Stimulated activated naive B cell treated with anti-CD40 and anti-IgM and Interleukin-4, amounts not matched to agents 10 μg/mL and 1 μg/mL and 100 μg/mL, for 72 hours (primary cell): Measurements from ENCODE around the gene CSE1L.
"Not testable (repeated sequence)": the region's sequence is repeated elsewhere in the genome, so short reads cannot be mapped to it uniquely, and the experiment has no call there.

Experiments used
- ATAC-seq, 2 donors: fragments of 150-1000 bp; cut with Tn5 transposase; replicated peaks; 2 replicates each; pipeline ENCODE4 v1.10.0; 2021; ENCODE audit warnings: moderate library complexity in 1 of 2
- DNase-seq: peaks from one replicate; pipeline ENCODE4 v3.0.0; 2021
- H3K27ac Mint-ChIP-seq: one replicate; pipeline ENCODE4 v1.8.0; 2022; ENCODE audit warnings: mild to moderate bottlenecking, mixed read lengths
- H3K27me3 Mint-ChIP-seq, 2 donors: one replicate each; pipeline ENCODE4 v1.8.0; 2022; ENCODE audit warnings: mixed read lengths in 2 of 2
- H3K36me3 Mint-ChIP-seq, 2 donors: one replicate each; pipeline ENCODE4 v1.8.0; 2022; ENCODE audit warnings: mixed read lengths in 2 of 2, mild to moderate bottlenecking in 1 of 2
- H3K4me1 Mint-ChIP-seq, 2 donors: one replicate each; pipeline ENCODE4 v1.8.0; 2022; ENCODE audit warnings: mixed read lengths in 2 of 2, mild to moderate bottlenecking in 1 of 2
- H3K4me3 Mint-ChIP-seq, 2 donors: one replicate each; pipeline ENCODE4 v1.8.0; 2022; ENCODE audit warnings: mild to moderate bottlenecking in 2 of 2, mixed read lengths in 2 of 2, moderate library complexity in 1 of 2
- H3K9me3 Mint-ChIP-seq, 2 donors: one replicate each; pipeline ENCODE4 v1.8.0; 2022; ENCODE audit warnings: mixed read lengths in 2 of 2, mild to moderate bottlenecking in 1 of 2

CSE1L gene, protein sequence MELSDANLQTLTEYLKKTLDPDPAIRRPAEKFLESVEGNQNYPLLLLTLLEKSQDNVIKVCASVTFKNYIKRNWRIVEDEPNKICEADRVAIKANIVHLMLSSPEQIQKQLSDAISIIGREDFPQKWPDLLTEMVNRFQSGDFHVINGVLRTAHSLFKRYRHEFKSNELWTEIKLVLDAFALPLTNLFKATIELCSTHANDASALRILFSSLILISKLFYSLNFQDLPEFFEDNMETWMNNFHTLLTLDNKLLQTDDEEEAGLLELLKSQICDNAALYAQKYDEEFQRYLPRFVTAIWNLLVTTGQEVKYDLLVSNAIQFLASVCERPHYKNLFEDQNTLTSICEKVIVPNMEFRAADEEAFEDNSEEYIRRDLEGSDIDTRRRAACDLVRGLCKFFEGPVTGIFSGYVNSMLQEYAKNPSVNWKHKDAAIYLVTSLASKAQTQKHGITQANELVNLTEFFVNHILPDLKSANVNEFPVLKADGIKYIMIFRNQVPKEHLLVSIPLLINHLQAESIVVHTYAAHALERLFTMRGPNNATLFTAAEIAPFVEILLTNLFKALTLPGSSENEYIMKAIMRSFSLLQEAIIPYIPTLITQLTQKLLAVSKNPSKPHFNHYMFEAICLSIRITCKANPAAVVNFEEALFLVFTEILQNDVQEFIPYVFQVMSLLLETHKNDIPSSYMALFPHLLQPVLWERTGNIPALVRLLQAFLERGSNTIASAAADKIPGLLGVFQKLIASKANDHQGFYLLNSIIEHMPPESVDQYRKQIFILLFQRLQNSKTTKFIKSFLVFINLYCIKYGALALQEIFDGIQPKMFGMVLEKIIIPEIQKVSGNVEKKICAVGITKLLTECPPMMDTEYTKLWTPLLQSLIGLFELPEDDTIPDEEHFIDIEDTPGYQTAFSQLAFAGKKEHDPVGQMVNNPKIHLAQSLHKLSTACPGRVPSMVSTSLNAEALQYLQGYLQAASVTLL

DNA sequence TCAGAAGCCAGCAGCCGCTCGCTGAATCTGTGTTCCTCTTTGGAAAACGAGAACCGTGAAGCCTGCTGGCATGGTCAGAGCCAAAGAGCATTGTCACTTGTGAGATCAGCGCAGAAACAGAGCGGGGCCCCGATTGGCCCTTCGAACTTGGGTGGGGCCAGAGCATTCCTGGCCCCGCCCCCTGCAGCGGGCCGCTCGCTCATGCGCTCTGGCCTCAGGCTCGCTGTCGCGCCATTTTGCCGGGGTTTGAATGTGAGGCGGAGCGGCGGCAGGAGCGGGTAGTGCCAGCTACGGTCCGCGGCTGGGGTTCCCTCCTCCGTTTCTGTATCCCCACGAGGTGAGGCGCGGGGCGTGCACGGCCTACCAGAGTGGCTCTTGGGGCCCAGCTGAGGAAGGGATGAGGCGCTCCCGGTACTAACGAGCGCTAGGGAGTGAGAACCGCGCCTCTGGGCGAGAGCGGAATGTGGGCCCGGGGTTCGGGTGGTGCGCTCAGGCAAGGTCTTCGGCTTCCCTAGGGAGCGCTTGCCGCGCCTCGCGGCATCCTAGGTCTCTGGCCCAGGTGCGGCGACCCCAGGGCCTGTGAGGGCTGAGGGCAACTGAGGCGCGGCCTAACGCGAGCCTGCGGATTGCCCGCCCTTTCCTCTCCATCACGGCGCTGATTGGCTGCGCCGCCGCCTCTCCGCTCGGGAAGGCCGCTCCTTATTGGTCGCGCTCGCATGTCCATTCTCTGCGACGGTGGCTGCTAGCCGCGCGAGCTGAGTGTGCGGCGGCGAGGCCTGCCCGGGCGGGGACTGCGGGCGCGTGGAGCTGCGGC, at the start of gene CSE1L:
TSS of gene CSE1L (plus strand) at position 226 of the 814 bp plus-strand sequence. CDS start 12,152 bp downstream, outside the sequence.
- ATAC-seq (peak; percentile 90 to 91), DNase-seq (peak; percentile 93)
- H3K4me3 Mint-ChIP-seq = peak within 1 kb of the TSS; percentile 99 to 100
- peaks cover 12 to 24% of the 10 kb centered on the region in 2 donors for H3K36me3 Mint-ChIP-seq
- peak within 1 kb of the TSS; percentile 100 for H3K27ac Mint-ChIP-seq
- H3K4me1 Mint-ChIP-seq = peaks cover 17 to 42% of the 10 kb centered on the region in 2 donors
- H3K27me3 Mint-ChIP-seq = no peaks in the 10 kb centered on the region
- no peaks in the 10 kb centered on the region for H3K9me3 Mint-ChIP-seq

DNA sequence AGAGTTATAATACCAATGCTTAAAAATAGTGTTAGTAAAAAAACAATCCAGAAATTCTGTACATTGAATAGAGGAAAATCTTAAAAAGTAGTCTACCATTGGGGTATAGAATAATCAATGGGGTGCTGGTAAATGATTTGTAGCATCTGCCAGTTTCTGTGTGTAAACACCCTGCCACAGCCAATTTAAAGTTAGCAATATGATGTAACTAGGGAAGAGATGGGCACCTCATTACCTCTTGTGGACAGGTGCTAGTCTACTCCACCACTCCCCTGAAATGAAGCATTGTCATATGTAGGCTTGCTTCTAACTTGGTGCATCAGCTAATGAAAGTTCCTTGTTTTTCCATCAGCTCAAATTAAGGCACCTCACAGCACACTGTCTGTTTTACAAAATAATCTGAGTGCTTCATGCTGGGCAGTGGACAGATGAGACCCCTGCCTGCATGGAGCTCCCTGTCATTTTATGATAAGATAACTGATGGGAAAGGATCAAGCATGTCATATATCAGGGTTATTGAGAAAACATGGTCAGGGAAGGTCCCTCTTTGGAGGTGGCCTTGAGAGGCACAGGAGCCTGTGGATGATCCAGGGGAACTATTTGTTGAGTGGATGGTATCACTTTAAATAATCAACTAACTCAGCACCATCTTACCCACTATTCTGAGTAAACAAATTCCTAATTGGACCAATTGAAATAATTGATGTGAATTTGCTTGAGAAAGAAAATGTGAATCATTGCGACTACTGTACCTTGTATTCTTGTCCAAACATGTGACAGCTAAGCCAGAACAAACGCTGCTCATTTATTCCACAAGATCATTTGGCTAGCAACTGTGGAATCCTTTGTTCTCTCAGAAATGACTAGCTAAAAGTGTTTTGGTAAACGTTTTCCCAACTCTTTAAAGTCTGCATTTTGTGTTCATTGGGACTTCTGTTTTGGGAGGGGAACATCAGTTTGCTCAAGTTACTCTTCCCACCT, 45.9 kb upstream of the CSE1L start:
- Mint-ChIP-seq H3K36me3 (peaks cover 27 to 38% of the 10 kb centered on the region in 2 donors), H3K27me3 (no peaks in the 10 kb centered on the region), H3K9me3 (no peaks in the 10 kb centered on the region), H3K4me1 (no peaks in the 10 kb centered on the region), H3K27ac (no peak overlapping the region), H3K4me3 (no peak overlapping the region)
- no peak for ATAC-seq
- DNase-seq = no peak

DNA sequence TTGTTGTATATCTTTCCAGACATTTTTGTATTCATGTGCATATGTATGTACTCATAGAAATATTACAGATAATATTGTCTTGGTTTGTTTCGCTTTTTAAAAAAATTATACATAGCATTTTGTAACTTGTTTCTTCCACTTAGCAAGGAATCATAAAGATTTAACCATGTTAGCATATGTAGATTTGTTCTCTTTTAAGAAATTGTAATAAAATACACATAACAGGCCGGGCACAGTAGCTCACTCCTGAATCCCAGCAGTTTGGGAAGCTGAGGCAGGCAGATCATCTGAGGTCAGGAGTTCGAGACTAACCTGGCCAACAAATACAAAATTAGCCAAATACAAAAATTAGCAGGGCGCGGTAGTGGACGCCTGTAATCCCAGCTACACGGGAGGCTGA, 44.4 kb upstream of the CSE1L start:
- Mint-ChIP-seq H3K27ac (no peak overlapping the region), H3K4me1 (no peaks in the 10 kb centered on the region), H3K27me3 (no peaks in the 10 kb centered on the region), H3K4me3 (no peak overlapping the region), H3K36me3 (peaks cover 27 to 39% of the 10 kb centered on the region in 2 donors), H3K9me3 (no peaks in the 10 kb centered on the region)
- ATAC-seq (no peak), DNase-seq (no peak)

DNA sequence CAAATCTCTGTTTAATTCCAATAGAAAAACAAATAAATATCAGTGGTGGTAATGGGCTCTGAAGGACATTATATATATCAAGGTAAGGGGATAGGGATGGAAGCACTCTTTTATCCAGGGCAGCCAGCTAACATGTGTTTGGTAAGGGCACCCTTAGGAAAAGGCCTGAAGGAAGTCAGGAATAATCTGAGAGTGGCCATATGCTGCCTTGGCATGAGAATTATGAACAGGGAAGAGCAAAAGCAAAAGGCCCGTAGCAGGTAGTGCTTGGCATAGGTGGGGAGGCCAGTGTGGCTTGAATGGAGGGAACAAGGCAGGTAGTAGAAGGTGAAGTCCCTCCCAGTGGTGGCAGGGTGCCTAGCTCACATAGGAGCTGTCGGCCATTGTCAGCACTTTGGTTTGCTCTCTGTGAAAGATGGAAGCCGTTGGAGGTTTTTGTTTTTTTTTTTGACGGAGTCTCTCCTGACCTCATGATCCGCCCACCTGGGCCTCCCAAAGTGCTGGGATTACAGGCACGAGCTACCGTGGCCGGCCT, 39.6 kb upstream of the CSE1L start:
- no peak overlapping the region for H3K4me3 Mint-ChIP-seq
- peak overlapping the region; percentile 14 for H3K27ac Mint-ChIP-seq
- no peaks in the 10 kb centered on the region for H3K4me1 Mint-ChIP-seq
- H3K9me3 Mint-ChIP-seq = no peaks in the 10 kb centered on the region
- peaks cover 10 to 35% of the 10 kb centered on the region in 2 donors for H3K36me3 Mint-ChIP-seq
- DNase-seq (no peak), ATAC-seq (no peak)
- H3K27me3 Mint-ChIP-seq = no peaks in the 10 kb centered on the region

DNA sequence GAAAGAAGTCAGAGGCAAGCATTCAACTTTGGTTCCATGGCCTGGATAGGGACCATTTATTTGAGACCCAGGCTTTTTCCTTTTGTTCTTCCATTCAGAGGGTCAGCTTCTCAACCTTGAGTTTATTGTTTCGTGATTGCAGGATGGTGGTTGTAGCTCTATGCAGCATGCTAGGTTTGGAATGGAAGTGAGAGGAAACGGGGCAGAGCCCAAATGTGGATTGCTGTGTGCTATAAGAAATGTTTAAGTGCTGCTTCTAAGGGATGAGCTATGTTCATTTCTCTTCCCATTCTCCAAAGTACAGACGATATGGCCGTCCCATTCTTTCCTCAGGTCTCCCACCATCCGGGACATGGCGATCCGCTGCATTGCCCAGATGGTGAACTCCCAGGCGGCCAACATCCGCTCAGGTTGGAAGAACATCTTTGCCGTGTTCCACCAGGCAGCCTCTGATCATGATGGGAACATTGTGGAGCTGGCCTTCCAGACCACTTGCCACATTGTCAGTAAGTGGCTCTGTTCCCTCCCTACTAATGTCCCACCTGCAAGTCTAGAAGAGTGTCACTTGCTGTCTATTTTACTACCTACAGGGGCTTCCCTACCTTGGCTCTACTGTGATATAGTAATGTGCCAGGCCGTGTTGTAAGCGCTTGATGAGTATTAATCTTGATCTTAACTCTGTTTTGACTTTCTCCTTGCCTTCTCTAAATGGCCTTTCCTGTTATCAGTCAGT, 36.0 kb upstream of the CSE1L start:
- peaks cover 27 to 59% of the 10 kb centered on the region in 2 donors for H3K36me3 Mint-ChIP-seq
- H3K4me3 Mint-ChIP-seq = no peak overlapping the region
- no peak overlapping the region for H3K27ac Mint-ChIP-seq
- H3K4me1 Mint-ChIP-seq = no peaks in the 10 kb centered on the region
- DNase-seq (no peak), ATAC-seq (no peak)
- H3K27me3 Mint-ChIP-seq = no peaks in the 10 kb centered on the region
- H3K9me3 Mint-ChIP-seq = no peaks in the 10 kb centered on the region

DNA sequence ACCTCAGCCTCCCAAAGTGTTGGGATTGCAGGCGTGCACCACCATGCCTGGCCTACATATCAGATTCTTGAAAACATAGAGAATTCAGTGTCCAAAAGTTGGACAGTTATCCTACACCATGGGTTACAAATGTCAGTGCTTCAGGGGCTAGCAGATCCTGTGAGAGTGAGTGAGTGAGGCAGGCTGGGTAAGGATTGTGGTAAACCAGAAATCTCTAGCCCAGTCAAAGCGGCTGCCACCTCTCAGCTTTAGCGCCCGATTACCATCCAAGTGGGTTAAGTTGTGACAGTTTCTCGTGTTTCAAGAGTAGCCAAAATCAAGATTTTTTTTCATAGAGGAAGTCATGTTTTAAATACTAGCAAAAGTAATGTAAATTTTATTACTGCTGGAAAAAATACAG, 21.9 kb upstream of the CSE1L start:
- Mint-ChIP-seq H3K4me1 (no peaks in the 10 kb centered on the region), H3K27me3 (no peaks in the 10 kb centered on the region), H3K36me3 (peaks cover 26 to 38% of the 10 kb centered on the region in 2 donors), H3K9me3 (no peaks in the 10 kb centered on the region), H3K4me3 (no peak overlapping the region), H3K27ac (no peak overlapping the region)
- DNase-seq = no peak
- no peak for ATAC-seq

DNA sequence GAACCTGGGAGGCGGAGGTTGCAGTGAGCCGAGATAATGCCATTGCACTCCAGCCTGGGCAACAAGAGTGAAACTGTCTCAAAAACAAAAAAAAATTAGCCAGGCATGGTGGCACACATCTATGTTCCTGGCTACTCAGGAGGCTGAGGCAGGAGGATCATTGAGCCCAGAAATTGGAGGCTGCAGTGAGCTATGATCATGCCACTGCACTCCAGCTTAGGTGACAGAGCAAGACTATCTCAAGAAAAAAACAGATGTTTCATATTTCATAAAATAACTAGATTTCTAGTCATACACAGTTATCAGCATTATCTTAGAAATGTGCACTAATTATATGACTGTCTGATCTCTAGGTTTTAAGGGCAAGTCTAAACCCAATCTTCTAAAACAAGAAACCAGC, 17.9 kb upstream of the CSE1L start:
- DNase-seq, H3K27me3 Mint-ChIP-seq, H3K27ac Mint-ChIP-seq, ATAC-seq, H3K4me1 Mint-ChIP-seq, H3K9me3 Mint-ChIP-seq, H3K4me3 Mint-ChIP-seq: not testable (repeated sequence)
- peaks cover 25 to 40% of the 10 kb centered on the region in 2 donors for H3K36me3 Mint-ChIP-seq

DNA sequence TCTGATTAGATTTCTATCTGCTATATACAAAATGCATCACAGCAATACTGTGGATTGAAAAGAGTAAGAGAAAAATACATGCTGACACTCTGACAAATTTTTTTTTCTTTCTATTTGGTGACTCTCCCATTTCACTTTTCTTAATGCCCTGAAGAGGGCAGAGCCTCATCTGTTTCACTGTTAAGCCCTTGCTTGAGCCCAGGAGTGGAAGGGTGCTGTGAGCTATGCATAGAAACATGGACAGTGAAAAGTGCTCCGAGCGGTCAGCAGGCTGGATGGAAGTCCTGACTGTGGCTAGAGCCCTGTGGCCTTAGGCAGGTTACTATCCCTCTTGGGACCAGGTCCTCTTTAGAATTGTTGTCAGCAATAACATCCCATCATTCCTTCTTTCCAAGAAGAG, 17.4 kb upstream of the CSE1L start:
- H3K27ac Mint-ChIP-seq = no peak overlapping the region
- peaks cover 28 to 44% of the 10 kb centered on the region in 2 donors for H3K36me3 Mint-ChIP-seq
- H3K27me3 Mint-ChIP-seq = no peaks in the 10 kb centered on the region
- ATAC-seq = peak in 1 of 2 donors; percentile 42
- no peak overlapping the region for H3K4me3 Mint-ChIP-seq
- H3K4me1 Mint-ChIP-seq = no peaks in the 10 kb centered on the region
- no peaks in the 10 kb centered on the region for H3K9me3 Mint-ChIP-seq
- DNase-seq = no peak

DNA sequence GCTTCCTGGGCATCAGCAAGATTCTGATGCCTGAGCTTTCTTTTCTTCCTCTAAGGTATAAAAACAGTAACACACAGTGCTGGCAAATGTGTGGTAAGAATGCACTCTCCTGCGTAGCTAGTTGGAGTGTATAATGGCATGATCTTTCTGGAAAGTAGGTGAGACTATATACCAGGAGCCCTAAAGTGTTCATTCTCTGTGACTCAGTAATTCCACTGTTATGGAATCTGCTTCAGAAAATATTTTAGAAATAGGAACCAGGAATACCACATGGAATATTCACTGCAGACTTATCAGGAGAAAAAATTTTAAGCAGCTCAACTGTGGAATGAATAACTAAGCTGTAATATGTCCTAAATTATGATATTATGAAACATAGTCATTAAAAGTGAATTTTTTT, 16.9 kb upstream of the CSE1L start:
- no peaks in the 10 kb centered on the region for H3K9me3 Mint-ChIP-seq
- H3K27ac Mint-ChIP-seq = peak overlapping the region; percentile 42
- no peaks in the 10 kb centered on the region for H3K4me1 Mint-ChIP-seq
- H3K36me3 Mint-ChIP-seq = peaks cover 28 to 45% of the 10 kb centered on the region in 2 donors
- no peak for ATAC-seq
- DNase-seq = no peak
- no peaks in the 10 kb centered on the region for H3K27me3 Mint-ChIP-seq
- H3K4me3 Mint-ChIP-seq = no peak overlapping the region

DNA sequence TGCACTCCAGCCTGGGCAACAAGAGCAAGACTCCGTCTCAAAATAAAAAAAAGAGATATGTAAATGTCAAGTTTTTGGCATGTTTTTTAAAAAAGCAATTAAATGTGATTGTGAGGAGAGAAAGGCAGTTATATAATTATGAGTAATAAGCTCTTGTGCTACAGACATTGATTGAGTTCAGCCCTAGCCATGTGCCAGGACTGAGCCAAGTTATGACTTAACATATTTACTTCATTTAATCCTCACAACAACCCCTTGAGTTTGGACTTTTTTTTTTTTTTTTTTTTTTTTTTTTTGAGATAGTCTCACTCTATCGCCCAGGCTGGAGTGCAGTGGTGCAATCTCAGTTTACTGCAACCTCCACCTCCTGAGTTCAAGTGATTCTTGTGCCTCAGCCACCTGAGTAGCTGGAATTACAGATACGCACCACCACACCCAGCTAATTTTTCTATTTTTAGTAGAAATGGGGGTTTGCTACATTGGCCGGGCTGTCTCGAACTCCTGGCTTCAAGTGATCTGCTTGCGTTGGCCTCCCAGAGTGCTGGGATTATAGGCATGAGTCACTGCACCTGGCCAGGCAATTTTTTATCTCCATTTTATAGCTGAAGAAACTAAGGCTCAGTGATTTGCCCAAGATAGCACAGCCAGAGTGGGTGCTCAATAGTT, 15.0 kb upstream of the CSE1L start:
- no peak for DNase-seq
- H3K36me3 Mint-ChIP-seq = peaks cover 19 to 42% of the 10 kb centered on the region in 2 donors
- H3K27me3 Mint-ChIP-seq = no peaks in the 10 kb centered on the region
- H3K27ac Mint-ChIP-seq = no peak overlapping the region
- no peak for ATAC-seq
- no peak overlapping the region for H3K4me3 Mint-ChIP-seq
- H3K9me3 Mint-ChIP-seq = no peaks in the 10 kb centered on the region
- no peaks in the 10 kb centered on the region for H3K4me1 Mint-ChIP-seq

DNA sequence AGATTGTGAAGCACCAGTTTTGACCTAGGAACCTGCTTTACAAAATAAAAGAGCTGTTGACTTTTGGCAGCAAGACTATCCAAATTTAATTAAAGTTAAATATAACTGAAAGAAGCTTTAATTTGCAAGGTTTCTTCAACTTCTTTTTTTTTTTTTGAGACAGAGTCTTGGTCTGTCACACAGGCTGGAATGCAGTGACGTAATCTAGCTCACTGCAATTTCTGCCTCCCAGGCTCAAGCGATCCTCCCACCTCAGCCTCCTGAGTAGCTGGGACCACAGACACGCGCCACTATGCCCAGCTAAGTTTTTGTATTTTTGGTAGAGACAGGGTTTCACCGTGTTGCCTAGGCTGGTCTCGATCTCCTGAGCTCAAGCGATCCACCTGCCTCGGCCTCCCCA, 13.7 kb upstream of the CSE1L start:
- H3K9me3 Mint-ChIP-seq = no peaks in the 10 kb centered on the region
- peaks cover 0 to 2% of the 10 kb centered on the region in 2 donors for H3K4me1 Mint-ChIP-seq
- no peaks in the 10 kb centered on the region for H3K27me3 Mint-ChIP-seq
- no peak overlapping the region for H3K4me3 Mint-ChIP-seq
- no peak for ATAC-seq
- DNase-seq = no peak
- H3K36me3 Mint-ChIP-seq = peaks cover 17 to 39% of the 10 kb centered on the region in 2 donors
- H3K27ac Mint-ChIP-seq = no peak overlapping the region
